ENCODE measurements around the gene TUSC2. TPM values are rescaled to one million over a fixed set of nuclear protein-coding genes. Genes with fewer than 3 reads are reported as not detected.

Gene TUSC2
- total RNA-seq, 1 donor from 2014 or later, result 21.0 TPM

- intact Hi-C loops (cut with micrococcal nuclease), result no loop called here
These were observed 28.0 kb upstream of the TUSC2 start for GRCh38 chr3:50355829-50356552.

GRCh38 chr3:50354850-50355249 lies 26.8 kb upstream of the TUSC2 start:
- intact Hi-C loops (cut with micrococcal nuclease), result no loop called here

GRCh38 chr3:50354186-50354764 lies 26.3 kb upstream of the TUSC2 start:
- intact Hi-C loops (cut with micrococcal nuclease), result no loop called here

GRCh38 chr3:50353245-50354004 lies 25.4 kb upstream of the TUSC2 start:
- intact Hi-C loops (cut with micrococcal nuclease), result no loop called here

GRCh38 chr3:50352781-50353180 lies 24.8 kb upstream of the TUSC2 start:
- intact Hi-C loops (cut with micrococcal nuclease), result no loop called here

- intact Hi-C loops (cut with micrococcal nuclease), result loop anchor here (1.0 to 2.0 kb wide), 3 partner anchors 8 to 53 kb away; partner anchors contain the start of genes HYAL3, NAA80 and TMEM115
These were observed 23.3 kb upstream of the TUSC2 start for GRCh38 chr3:50351323-50351697.

GRCh38 chr3:50350527-50351322 lies 22.7 kb upstream of the TUSC2 start, which contains the start of the genes CYB561D2 and NPRL2:
Gene CYB561D2, plus strand, starts transcription at chr3:50350862. Its CDS starts 572 bp downstream, at chr3:50351434.
Gene NPRL2, minus strand, starts transcription at chr3:50350775. Its CDS starts 123 bp downstream, at chr3:50350652.
- intact Hi-C loops (cut with micrococcal nuclease), result loop anchor here (1.0 to 2.0 kb wide), 5 partner anchors 9 to 58 kb away; partner anchors contain the start of genes HYAL3, IFRD2, NAA80 and TMEM115

- intact Hi-C loops (cut with micrococcal nuclease), result loop anchor here (1.0 to 2.0 kb wide), 4 partner anchors 12 to 58 kb away; partner anchors contain the start of genes HYAL3, IFRD2 and NAA80
These were observed 22.1 kb upstream of the TUSC2 start for GRCh38 chr3:50350213-50350526.

GRCh38 chr3:50347187-50347813 lies 19.3 kb upstream of the TUSC2 start:
- intact Hi-C loops (cut with micrococcal nuclease), result loop anchor here (1.0 kb wide), 1 partner anchor 195 kb away; no protein-coding TSS in a partner anchor

GRCh38 chr3:50345586-50346234 lies 17.7 kb upstream of the TUSC2 start, which contains the start of gene ZMYND10:
Gene ZMYND10, minus strand, starts transcription at chr3:50345732. Its CDS starts 153 bp downstream, at chr3:50345579.
- intact Hi-C loops (cut with micrococcal nuclease), result no loop called here

- intact Hi-C loops (cut with micrococcal nuclease), result no loop called here
These were observed 17.0 kb upstream of the TUSC2 start for GRCh38 chr3:50345008-50345407.

- intact Hi-C loops (cut with micrococcal nuclease), result loop anchor here (5.0 kb wide), 1 partner anchor 224 kb away; the partner anchor contains the start of genes C3orf18 and HEMK1
These were observed 15.0 kb upstream of the TUSC2 start for GRCh38 chr3:50342813-50343633.

GRCh38 chr3:50341996-50342650 lies 14.1 kb upstream of the TUSC2 start:
- intact Hi-C loops (cut with micrococcal nuclease), result loop anchor here (2.0 to 5.0 kb wide), 2 partner anchors 225 to 269 kb away; partner anchors contain the start of genes C3orf18, CISH and HEMK1

GRCh38 chr3:50341537-50341936 lies 13.5 kb upstream of the TUSC2 start:
- intact Hi-C loops (cut with micrococcal nuclease), result loop anchor here (2.0 to 5.0 kb wide), 2 partner anchors 226 to 269 kb away; partner anchors contain the start of genes C3orf18, CISH and HEMK1

GRCh38 chr3:50340448-50341329 lies 12.7 kb upstream of the TUSC2 start, which contains the start of gene RASSF1:
Gene RASSF1, minus strand, starts transcription at chr3:50340836. Its CDS starts 31 bp downstream, at chr3:50340805.
- intact Hi-C loops (cut with micrococcal nuclease), result loop anchor here (2.0 to 5.0 kb wide), 2 partner anchors 227 to 270 kb away; partner anchors contain the start of genes C3orf18, CISH and HEMK1

- intact Hi-C loops (cut with micrococcal nuclease), result loop anchor here (2.0 to 5.0 kb wide), 2 partner anchors 227 to 271 kb away; partner anchors contain the start of genes C3orf18, CISH and HEMK1
These were observed 12.1 kb upstream of the TUSC2 start for GRCh38 chr3:50340147-50340447.

Data from T-helper 2 cell treated with Interferon-gamma antibody and Interleukin-4, amounts not matched to agents 100 ng/mL and 5 ng/mL, for 36 hours (primary cell).